GM19395 (cell line): ENCODE measurements around the gene GGT6.
"Not testable (repeated sequence)": the region's sequence is repeated elsewhere in the genome, so short reads cannot be mapped to it uniquely, and the experiment has no call there.

Source experiments
- ATAC-seq: cut with Tn5 transposase; IDR thresholded peaks from one replicate; pipeline ENCODE4 v1.9.1; 2021; ENCODE audit warnings: mild to moderate bottlenecking, moderate library complexity; ENCODE audit not compliant: unreplicated experiment

Gene GGT6

GRCh38 chr17:4592240-4593005 lies 32.0 kb upstream of the GGT6 start:
- ATAC-seq: no peak

- ATAC-seq: no peak
Measured at GRCh38 chr17:4591529-4591928, 31.2 kb upstream of the GGT6 start.

- ATAC-seq: no peak
Measured at GRCh38 chr17:4590981-4591453, 30.6 kb upstream of the GGT6 start.

- ATAC-seq: not testable (repeated sequence)
Measured at GRCh38 chr17:4590042-4590441, 29.7 kb upstream of the GGT6 start.

- no peak for ATAC-seq
Measured at GRCh38 chr17:4588898-4589625, 28.7 kb upstream of the GGT6 start.

- no peak for ATAC-seq
Measured at GRCh38 chr17:4588391-4588790, 28.0 kb upstream of the GGT6 start.

GRCh38 chr17:4587803-4588202 lies 27.4 kb upstream of the GGT6 start:
- ATAC-seq: no peak

GRCh38 chr17:4587195-4587594 lies 26.8 kb upstream of the GGT6 start:
- ATAC-seq: no peak

- no peak for ATAC-seq
Measured at GRCh38 chr17:4586043-4586442, 25.7 kb upstream of the GGT6 start.

GRCh38 chr17:4585638-4585994 lies 25.2 kb upstream of the GGT6 start:
- no peak for ATAC-seq

GRCh38 chr17:4584917-4585637 lies 24.7 kb upstream of the GGT6 start:
- ATAC-seq: no peak

- no peak for ATAC-seq
Measured at GRCh38 chr17:4584101-4584916, 23.9 kb upstream of the GGT6 start, which contains the start of gene SMTNL2. Gene SMTNL2 (plus strand): TSS chr17:4584529. CDS start chr17:4584606, 77 bp downstream.

- ATAC-seq: no peak
Measured at GRCh38 chr17:4583782-4584100, 23.4 kb upstream of the GGT6 start.

- no peak for ATAC-seq
Measured at GRCh38 chr17:4583206-4583605, 22.8 kb upstream of the GGT6 start.

- no peak for ATAC-seq
Measured at GRCh38 chr17:4582691-4583090, 22.3 kb upstream of the GGT6 start.

- ATAC-seq: no peak
Measured at GRCh38 chr17:4582101-4582501, 21.7 kb upstream of the GGT6 start.

- ATAC-seq: no peak
Measured at GRCh38 chr17:4580291-4580690, 19.9 kb upstream of the GGT6 start.

GRCh38 chr17:4579678-4580077 lies 19.3 kb upstream of the GGT6 start:
- no peak for ATAC-seq

GRCh38 chr17:4578349-4578748 lies 18.0 kb upstream of the GGT6 start:
- not testable (repeated sequence) for ATAC-seq

- no peak for ATAC-seq
Measured at GRCh38 chr17:4577386-4577993, 17.1 kb upstream of the GGT6 start.
